ENCODE data around the gene MAFG. TPM values are rescaled to one million over a fixed set of nuclear protein-coding genes. Genes with fewer than 3 reads are reported as not detected.

The MAFG gene
- total RNA-seq, 2 experiments from 2014 or later: 20.2 to 23.8 TPM

DNA sequence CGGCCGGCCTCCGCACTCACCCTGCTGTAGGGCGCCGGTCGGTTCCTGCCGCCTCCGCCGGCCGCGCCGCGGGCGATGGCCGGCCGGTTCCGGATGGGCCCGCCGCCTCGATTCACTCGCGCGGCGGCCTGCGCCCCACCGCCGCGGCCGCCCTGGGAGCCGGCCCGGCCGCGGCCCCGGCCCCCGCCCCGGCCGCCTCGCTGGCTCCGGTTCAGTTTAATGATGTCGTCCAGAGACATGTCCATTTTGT is 36.3 kb downstream of the MAFG start:
- CTCF ChIA-PET: interaction anchor here (0.7 kb wide), 1 partner anchor 21 kb away, joined by 4 read pairs; the partner anchor contains the start of gene ARHGDIA
- no peaks in the 10 kb centered on the region for H3K27me3 Mint-ChIP-seq
- no peak for DNase-seq
- H3K27ac Mint-ChIP-seq: peak overlapping the region; percentile 98
- no peaks in the 10 kb centered on the region for H3K9me3 Mint-ChIP-seq (ENCODE audit: low read depth)
- ATAC-seq: peak; percentile 20
- H3K4me1 Mint-ChIP-seq: peaks cover 38% of the 10 kb centered on the region
- H3K4me3 Mint-ChIP-seq: peak overlapping the region; percentile 94
- H3K36me3 Mint-ChIP-seq: peaks cover 44% of the 10 kb centered on the region

DNA sequence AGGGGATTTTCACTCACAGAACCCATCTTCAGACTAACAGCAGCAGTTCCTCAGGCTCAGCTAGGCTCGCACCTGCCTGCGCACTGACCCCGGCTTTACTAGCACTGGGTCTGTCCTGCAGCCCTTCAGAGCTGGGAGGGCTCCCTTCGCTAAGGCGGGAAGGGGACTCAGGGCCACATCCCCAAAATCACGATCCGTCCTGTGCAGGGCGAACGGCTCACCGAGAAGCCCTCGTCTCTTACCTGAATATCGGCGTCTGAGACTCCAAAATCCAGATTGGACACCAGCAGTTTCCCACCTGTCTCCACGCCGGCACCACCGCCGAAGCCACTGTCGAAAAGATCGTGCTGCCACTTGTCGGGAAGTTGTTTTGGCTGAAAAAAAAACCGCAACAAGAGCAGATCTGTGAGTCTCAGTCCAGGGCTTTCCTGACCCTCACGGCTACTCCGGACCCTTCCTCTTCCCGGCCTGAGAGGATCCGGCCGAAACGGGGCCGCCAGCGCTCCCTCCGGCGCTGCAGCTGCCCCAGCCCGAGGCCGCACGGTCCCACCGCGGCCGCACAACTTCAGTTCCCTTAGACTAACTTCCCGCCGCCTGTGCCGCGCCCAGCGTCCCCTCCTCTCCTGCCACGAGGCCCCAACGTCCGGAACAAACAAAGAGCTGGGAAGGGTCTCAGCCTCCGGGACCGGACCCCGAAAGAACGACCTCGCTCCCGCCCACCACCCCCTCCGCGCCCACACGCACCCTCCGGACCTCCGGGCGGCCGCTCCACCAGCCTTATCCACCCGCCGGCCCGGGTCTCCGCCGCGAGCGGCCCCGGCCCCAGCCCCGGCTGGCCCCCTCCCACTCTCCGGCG is 36.9 kb downstream of the MAFG start:
- CTCF ChIA-PET: interaction anchor here (0.7 to 1.2 kb wide), 4 partner anchors 12 to 36 kb away, joined by 3 to 6 read pairs (median 4); partner anchors contain the start of gene ARHGDIA
- DNase-seq: no peak
- Mint-ChIP-seq H3K9me3 (ENCODE audit: low read depth) (no peaks in the 10 kb centered on the region), H3K4me3 (peak overlapping the region; percentile 86), H3K36me3 (peaks cover 47% of the 10 kb centered on the region), H3K27ac (peak overlapping the region; percentile 96), H3K27me3 (no peaks in the 10 kb centered on the region), H3K4me1 (peaks cover 38% of the 10 kb centered on the region)
- ATAC-seq: peak; percentile 5

DNA sequence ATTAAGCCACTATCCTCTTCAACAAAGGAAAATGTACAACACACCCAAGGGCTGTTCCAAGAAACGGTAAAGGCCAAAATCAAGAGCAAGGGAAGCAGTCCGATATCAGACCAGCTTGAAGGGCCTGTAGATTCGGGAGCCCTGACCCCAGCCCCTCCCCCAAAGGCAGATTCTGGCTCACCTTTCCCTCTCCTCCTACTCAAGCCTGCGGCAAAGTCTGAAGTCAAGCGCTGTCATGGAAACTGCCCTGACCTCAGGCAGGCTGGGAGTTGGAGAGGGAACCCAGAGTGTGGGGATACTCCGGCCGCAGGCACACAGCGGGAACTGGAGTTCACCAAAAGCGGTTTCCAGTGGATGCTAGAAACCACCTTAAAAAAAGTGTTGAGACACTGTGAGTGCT is 37.9 kb downstream of the MAFG start:
- H3K4me1 Mint-ChIP-seq: peaks cover 38% of the 10 kb centered on the region
- no peaks in the 10 kb centered on the region for H3K9me3 Mint-ChIP-seq (ENCODE audit: low read depth)
- no peak for DNase-seq
- CTCF ChIA-PET: interaction anchor here (0.8 to 1.2 kb wide), 3 partner anchors 11 to 20 kb away, joined by 3 read pairs; no protein-coding TSS in a partner anchor
- peaks cover 47% of the 10 kb centered on the region for H3K36me3 Mint-ChIP-seq
- H3K27ac Mint-ChIP-seq: peak overlapping the region; percentile 63
- no peak for ATAC-seq
- H3K4me3 Mint-ChIP-seq: peak overlapping the region; percentile 86
- H3K27me3 Mint-ChIP-seq: no peaks in the 10 kb centered on the region

DNA sequence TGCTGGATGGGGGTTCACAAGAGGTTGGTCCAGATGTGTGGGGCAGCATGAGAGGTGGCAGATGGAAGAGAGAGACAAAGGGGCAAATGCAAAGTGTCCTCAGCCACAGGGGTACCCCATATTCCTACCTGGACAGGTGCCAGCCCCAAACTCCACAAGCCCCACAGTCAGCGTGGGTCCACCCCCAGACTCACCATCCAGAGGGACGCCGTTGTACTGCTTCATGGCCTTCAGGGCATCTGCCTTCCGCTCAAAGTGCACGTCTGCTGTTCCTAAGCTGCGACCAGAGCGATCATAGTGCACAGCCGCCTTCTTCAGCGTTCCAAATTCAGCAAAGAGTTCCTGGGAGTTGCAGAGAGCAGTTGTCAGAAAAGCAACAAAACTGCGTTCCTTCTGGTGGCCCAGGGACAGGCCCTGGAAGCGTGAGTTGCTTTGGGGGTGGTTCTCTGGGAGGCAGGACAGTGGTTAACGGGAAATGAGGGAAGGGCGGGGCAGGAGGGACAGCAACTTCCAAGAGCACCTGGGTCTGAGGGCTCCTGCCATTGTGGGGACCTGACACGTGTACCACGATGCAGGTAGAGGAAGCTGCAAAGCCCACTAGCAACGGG is 38.4 kb downstream of the MAFG start:
- Mint-ChIP-seq H3K4me1 (peaks cover 38% of the 10 kb centered on the region), H3K27me3 (no peaks in the 10 kb centered on the region), H3K9me3 (ENCODE audit: low read depth) (no peaks in the 10 kb centered on the region), H3K27ac (peak overlapping the region; percentile 63), H3K4me3 (peak overlapping the region; percentile 86), H3K36me3 (peaks cover 49% of the 10 kb centered on the region)
- ATAC-seq (no peak), DNase-seq (no peak)
- CTCF ChIA-PET: interaction anchor here (0.8 kb wide), 1 partner anchor 17 kb away, joined by 3 read pairs; no protein-coding TSS in a partner anchor

DNA sequence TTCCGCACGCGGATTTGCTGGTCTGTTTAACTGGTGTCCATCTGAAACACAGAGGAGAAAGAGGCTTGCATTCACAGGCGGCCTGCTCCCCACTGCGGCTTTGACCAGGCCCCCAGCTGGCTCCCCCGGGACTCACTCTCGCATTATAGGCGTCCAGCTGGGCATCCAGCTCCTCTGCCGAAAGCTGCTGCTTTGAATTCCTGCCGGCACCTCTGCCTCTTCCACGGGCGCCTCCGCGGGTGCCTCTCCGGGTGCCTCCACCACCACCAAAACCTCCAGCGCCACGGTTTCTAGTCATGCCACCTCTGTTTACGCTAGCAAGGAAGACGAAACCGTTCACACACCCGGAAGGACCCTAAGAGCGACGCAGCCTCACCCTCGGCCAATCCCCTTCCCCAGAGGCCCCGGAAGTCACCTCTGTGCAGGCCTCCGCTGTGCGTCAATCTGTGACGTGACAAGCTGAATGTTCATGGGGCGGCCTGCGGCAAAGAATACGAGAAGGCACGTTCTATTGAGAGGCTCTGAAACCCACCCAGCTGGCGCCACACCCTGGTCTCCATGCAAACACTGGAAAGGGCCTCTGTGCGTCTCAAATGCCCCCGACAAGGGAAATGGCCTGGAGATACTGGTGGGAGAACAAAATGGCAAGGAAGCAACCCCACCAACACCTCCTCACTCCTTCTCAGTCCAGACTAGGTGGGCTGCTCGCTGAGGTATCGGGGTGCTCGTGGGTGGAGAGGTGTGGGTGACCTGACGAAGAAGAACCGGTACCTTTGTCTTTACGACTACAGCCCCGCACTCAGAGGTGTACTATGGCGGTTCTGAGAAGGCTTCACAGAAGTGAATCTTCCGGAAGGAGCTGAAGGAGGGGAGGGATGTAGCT is 39.2 kb downstream of the MAFG start:
- Mint-ChIP-seq H3K27me3 (no peaks in the 10 kb centered on the region), H3K27ac (peak overlapping the region; percentile 34), H3K4me3 (no peak overlapping the region), H3K4me1 (peaks cover 36% of the 10 kb centered on the region), H3K36me3 (peaks cover 50% of the 10 kb centered on the region), H3K9me3 (ENCODE audit: low read depth) (no peaks in the 10 kb centered on the region)
- CTCF ChIA-PET: no interaction called here
- ATAC-seq (no peak), DNase-seq (no peak)

DNA sequence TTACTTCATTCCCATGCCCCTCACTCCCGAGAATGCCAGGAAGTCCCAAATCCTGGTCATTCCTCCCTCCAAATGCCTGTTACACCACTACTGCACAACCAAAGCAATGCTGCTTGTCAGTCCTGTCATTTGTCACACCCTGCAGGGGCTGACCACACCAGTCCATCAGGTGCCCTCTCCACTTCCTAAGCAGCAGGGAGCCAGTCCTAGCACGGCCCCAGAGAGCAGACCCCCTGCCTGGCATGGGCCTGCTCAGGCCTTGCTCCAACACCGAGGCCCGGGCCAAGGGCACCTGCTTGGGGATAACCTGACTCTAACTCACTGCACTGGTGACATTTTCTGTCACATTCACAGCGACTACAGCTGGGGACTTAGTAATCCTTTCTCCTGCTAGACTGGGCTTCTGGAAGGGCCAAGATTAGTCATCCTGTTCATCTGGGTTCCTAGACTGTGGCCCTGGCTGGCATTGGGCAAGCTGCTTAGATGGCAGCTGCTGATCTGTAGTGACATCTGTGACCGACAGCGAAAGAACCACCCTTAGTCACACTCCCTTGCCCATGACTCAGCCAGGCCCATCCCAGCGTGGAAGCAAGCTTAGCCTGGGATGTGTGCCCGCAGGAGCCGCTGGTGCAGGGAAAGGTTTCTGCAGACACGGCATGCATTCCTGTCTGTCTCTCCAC is 41.5 kb downstream of the MAFG start:
- ATAC-seq (no peak), DNase-seq (no peak)
- H3K4me3 Mint-ChIP-seq: no peak overlapping the region
- no peaks in the 10 kb centered on the region for H3K27me3 Mint-ChIP-seq
- CTCF ChIA-PET: no interaction called here
- H3K27ac Mint-ChIP-seq: no peak overlapping the region
- H3K9me3 Mint-ChIP-seq (ENCODE audit: low read depth): no peaks in the 10 kb centered on the region
- peaks cover 57% of the 10 kb centered on the region for H3K36me3 Mint-ChIP-seq
- H3K4me1 Mint-ChIP-seq: peaks cover 29% of the 10 kb centered on the region

DNA sequence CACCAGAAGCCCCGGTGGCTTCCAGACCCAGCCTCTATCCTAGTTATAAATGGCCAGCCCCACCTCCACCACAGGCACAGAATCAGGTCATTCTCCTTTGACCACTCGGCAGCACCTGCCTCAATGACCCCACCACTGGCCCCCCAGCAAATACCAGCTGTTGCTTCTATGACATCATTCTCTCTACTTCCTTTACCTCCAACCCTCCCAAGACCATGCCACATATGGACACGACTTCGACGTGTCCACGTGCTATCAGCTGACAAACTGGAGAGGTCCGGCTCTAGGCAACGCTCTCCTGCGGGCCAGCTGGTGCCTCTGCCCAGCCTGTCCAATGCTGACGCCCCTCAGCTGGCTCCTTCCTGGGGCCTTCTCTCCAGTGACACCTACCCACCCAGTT is 42.1 kb downstream of the MAFG start:
- ATAC-seq (peak; percentile 13), DNase-seq (no peak)
- Mint-ChIP-seq H3K9me3 (ENCODE audit: low read depth) (no peaks in the 10 kb centered on the region), H3K4me1 (peaks cover 27% of the 10 kb centered on the region), H3K27me3 (no peaks in the 10 kb centered on the region), H3K4me3 (no peak overlapping the region), H3K36me3 (peaks cover 54% of the 10 kb centered on the region), H3K27ac (peak overlapping the region; percentile 50)
- CTCF ChIA-PET: interaction anchor here (1.5 kb wide), 1 partner anchor 136 kb away, joined by 3 read pairs; no protein-coding TSS in a partner anchor

DNA sequence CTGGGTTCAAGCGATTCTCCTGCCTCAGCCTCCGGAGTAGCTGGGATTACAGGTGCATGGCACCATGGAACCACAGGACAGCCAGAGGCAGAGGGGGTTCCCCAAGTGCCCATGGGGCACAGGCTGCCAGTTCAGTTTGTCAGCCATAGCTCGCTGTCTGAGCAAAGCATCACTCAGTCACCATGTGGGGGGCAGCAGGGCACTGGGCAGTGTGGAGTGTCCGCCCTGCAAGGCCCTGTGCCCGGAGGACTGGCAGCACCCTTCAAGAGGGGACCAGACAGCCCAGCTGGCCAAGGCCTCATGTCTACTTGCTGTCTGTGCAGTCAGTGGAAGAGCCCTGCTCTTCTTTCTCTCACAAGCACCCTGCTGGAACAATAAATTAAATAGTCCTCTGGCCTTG is 42.6 kb downstream of the MAFG start:
- ATAC-seq (no peak), DNase-seq (no peak)
- Mint-ChIP-seq H3K4me1 (peaks cover 22% of the 10 kb centered on the region), H3K9me3 (ENCODE audit: low read depth) (no peaks in the 10 kb centered on the region), H3K27me3 (no peaks in the 10 kb centered on the region), H3K4me3 (no peak overlapping the region), H3K27ac (no peak overlapping the region), H3K36me3 (peaks cover 49% of the 10 kb centered on the region)
- CTCF ChIA-PET: interaction anchor here (1.5 kb wide), 1 partner anchor 136 kb away, joined by 3 read pairs; no protein-coding TSS in a partner anchor

DNA sequence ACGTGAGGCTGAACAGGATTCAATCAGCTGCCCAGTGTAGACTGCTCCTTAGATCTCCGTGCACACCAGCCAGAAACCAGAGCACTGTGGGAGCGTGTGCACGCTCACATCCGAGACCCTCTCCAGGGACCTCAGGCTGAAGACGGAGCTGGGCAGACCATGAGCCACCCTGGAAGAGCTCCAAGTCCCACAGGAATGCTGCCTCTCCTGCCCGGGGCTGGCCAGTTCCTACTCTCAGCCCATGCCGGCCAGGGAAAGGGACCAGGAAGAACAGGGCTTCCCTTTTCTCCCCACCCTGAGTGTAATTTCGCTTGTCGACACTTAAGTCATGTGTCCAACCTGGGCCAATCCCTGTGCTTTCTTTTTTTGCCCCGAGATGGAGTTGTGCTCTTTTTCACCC is 43.0 kb downstream of the MAFG start:
- CTCF ChIA-PET: interaction anchor here (1.5 kb wide), 1 partner anchor 137 kb away, joined by 3 read pairs; no protein-coding TSS in a partner anchor
- Mint-ChIP-seq H3K9me3 (ENCODE audit: low read depth) (no peaks in the 10 kb centered on the region), H3K4me3 (no peak overlapping the region), H3K4me1 (peaks cover 18% of the 10 kb centered on the region), H3K36me3 (peaks cover 51% of the 10 kb centered on the region), H3K27me3 (no peaks in the 10 kb centered on the region), H3K27ac (no peak overlapping the region)
- DNase-seq: no peak
- ATAC-seq: peak; percentile 25

DNA sequence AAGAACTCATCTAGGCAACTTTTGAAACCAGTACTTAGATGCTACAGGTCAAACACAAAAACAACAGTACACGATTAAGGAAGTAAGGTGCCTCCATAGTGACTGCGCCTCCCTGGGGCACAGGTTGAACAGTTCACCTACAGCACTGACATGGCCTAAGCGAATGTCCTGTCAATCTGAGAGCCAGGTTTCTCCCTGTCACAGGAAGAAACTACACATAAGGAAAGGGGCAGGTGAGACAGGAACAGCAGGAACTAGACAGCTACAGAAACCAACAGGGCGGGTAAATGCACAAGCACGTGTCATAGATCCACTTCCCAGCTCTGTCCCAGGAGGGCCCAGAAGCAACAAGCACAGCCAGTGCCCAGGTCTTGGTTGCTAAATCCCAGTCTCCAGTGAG is 48.4 kb downstream of the MAFG start:
- peaks cover 35% of the 10 kb centered on the region for H3K36me3 Mint-ChIP-seq
- H3K27me3 Mint-ChIP-seq: no peaks in the 10 kb centered on the region
- DNase-seq: no peak
- no peaks in the 10 kb centered on the region for H3K9me3 Mint-ChIP-seq (ENCODE audit: low read depth)
- CTCF ChIA-PET: interaction anchor here (0.6 to 1.5 kb wide), 3 partner anchors 9 to 276 kb away, joined by 3 to 7 read pairs (median 3); no protein-coding TSS in a partner anchor
- H3K4me1 Mint-ChIP-seq: peaks cover 2% of the 10 kb centered on the region
- no peak overlapping the region for H3K27ac Mint-ChIP-seq
- no peak for ATAC-seq
- no peak overlapping the region for H3K4me3 Mint-ChIP-seq

DNA sequence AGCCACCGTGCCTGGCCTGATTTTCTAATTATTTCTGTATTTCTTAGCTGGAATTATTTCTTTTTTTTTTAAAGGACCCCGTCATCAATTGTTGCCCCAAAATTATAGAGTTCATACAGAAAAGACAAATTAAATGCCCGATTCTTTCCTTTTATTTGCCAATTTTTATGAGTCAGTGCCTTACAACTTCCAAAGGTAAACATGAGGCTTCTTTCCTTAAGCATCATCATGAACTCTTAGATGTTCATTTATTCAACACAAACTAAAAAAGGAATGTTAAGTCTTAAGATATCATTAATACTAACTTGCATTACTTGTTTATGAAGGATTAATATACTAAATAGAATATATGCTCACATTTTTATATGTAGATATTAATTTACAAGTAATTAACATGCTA is 49.2 kb downstream of the MAFG start:
- Mint-ChIP-seq H3K36me3 (peaks cover 33% of the 10 kb centered on the region), H3K27me3 (no peaks in the 10 kb centered on the region), H3K9me3 (ENCODE audit: low read depth) (no peaks in the 10 kb centered on the region), H3K4me1 (peaks cover 5% of the 10 kb centered on the region), H3K27ac (no peak overlapping the region), H3K4me3 (no peak overlapping the region)
- ATAC-seq (no peak), DNase-seq (no peak)
- CTCF ChIA-PET: no interaction called here

DNA sequence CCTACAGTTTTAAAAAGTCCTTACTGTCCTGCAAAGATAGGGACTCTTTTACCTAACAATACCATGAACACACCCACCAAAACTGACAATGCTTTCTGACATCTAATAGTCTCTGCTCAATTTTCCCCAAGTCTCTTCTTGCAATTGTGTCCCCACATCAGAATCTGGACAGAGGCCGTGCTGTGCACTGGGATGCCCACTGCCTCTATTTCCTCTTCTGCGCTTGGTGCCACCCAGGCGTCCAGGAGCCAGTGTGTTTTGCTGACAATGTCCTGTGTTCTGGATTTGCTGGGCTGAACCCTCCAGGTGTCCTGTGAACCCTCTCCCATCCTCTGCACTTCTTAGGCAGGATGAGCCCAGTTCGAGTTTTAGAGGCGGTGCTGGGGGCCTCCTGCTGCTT is 50.0 kb downstream of the MAFG start:
- DNase-seq (no peak), ATAC-seq (no peak)
- no peaks in the 10 kb centered on the region for H3K9me3 Mint-ChIP-seq (ENCODE audit: low read depth)
- H3K36me3 Mint-ChIP-seq: peaks cover 31% of the 10 kb centered on the region
- peaks cover 11% of the 10 kb centered on the region for H3K4me1 Mint-ChIP-seq
- H3K27me3 Mint-ChIP-seq: no peaks in the 10 kb centered on the region
- no peak overlapping the region for H3K27ac Mint-ChIP-seq
- CTCF ChIA-PET: no interaction called here
- H3K4me3 Mint-ChIP-seq: no peak overlapping the region
